HG03196 (cell line): ENCODE measurements around the gene APOBR.
"Not testable (repeated sequence)": the region's sequence is repeated elsewhere in the genome, so short reads cannot be mapped to it uniquely, and the experiment has no call there.

Source experiments
- ATAC-seq: cut with Tn5 transposase; IDR thresholded peaks from one replicate; pipeline ENCODE4 v1.9.1; 2021; ENCODE audit not compliant: unreplicated experiment

The APOBR gene

DNA sequence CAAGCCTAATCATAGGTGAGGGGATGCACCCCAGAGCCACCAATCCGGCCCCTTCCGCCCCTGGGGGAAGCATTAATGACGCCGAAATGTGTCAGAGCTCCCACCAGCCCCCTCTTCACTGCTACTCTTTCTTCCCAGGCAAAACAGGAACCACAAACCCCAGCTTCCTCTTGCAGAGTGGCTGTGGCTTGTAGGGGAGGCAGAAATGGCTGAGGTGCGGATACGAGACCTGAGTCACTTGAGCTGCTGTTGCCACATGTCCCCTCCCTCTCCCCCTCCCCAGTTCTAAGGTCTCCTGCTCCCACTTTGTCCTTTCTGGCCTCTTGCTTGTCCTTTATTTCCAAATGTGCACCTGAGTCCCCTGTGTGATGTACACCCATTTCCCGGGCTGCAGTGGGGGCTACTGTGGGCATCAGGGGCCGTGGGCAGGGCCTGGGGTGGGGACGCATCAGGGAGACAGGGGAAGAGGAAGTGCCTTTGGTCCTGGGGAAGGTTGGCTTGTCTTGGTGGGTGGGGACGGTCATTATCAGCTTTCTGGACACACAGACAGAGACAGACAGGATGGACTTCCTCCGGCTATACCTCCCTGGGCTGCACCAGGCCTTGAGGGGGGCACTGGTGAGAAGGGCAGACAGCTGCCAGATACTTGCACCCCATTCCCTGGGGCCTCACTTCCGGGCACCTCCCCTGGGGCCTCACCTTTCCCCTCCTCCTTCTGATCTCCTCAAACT, at the start of gene APOBR:
Gene APOBR (plus strand): TSS at position 523 of the 731 bp plus-strand sequence. CDS start 39 bp downstream, at position 562.
- ATAC-seq, result no peak

DNA sequence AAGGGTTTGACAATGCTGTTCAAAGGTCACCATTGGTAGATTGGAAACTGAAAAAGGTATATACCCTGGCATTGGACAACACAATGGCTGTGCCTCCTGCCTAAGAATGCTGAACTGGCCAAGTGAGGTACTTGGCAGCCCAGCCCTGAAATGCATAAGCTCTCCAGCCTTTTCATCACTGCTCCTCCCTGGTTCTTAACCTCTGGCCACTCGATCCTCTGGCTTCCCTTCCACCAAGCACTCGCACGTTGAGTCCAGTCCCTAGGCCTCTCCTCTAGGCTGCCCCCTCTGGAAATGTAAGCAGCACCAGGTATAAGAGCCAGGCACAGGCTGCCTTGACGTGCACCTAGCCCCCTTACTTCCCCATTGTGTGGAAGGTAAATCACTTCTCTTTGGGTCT, 48.1 kb upstream of the APOBR start:
- ATAC-seq, result not testable (repeated sequence)

- not testable (repeated sequence) for ATAC-seq
Measured at GRCh38 chr16:28447081-28447480, 47.4 kb upstream of the APOBR start.

DNA sequence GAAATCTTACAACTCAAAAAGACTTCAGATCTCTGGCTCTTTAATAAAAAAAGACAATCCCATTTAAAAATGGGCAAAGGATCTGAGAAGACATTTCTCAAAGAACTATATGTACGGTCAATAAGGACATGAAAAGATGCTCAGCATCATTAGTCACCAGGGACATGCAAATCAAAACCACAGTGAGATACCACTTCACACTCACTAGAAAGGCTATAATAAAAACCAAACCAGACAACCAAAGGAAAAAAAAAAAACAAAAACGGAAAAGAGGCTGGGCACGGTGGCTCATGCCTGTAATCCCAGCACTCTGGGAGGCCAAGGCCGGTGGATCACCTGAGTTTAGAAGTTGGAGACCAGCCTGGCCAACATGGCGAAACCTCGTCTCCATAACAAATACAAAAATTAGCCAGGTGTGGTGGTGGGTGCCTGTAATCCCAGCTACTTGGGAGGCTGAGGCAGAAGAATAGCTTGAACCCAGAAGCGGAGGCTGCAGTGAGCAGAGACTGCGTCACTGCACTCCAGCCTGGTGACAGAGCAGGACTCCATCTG, 20.7 kb upstream of the APOBR start:
- no peak for ATAC-seq

GRCh38 chr16:28475221-28475620, 19.2 kb upstream of the APOBR start:
- ATAC-seq, result no peak

DNA sequence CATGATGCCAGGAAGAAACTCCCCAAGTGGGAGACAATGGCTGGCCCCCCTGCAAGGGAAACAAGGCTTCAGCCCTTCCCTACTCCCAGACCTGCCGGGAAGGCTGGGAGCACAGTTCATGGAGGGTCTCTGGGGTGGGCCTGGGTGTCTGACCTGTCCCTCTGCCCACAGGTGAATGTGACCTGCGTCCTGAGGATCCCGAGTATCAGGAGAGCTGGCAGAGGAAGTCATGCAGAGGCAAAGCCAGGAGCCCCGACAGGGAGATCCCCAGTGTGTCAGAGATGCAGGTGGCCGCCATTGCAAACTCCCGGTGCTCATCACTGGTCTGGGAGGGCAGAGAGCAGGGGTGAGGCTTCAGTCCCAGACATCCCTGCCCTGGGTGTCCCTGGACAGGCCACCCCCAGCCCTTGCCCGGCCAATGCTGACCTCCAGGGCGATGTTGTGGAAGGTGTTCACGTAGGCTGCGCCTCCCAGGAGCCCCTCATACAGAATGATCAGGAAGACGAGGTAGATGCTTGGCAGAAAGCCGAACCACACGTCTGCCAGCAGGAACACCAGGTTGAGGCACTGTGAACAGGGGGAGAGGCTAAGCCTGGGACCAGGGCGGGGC, 17.0 kb upstream of the APOBR start:
- ATAC-seq, result no peak

- ATAC-seq, result no peak
Measured at GRCh38 chr16:28478506-28479180, 15.8 kb upstream of the APOBR start.

GRCh38 chr16:28482026-28482425, 12.4 kb upstream of the APOBR start:
- no peak for ATAC-seq

GRCh38 chr16:28483361-28483760, 11.1 kb upstream of the APOBR start:
- not testable (repeated sequence) for ATAC-seq

DNA sequence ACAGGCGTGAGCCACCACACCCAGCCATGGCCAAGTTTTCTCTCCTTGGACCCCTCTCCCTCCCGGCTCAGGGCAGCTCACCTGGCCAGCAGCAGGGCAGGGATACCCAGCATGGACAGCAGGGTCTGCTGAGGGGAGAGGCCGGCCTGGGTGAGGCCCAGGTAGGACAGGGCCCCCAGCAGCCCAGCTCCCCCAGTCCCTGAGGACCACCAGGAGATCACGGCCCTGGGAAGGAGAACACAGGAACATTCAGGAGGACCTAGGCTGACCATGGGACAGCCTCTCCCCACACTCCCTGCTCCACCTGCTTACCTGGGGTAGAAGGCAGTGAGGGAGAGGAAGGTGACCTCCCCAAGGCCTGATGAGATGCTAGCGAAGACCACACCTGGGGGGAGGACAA, 8.2 kb upstream of the APOBR start:
- no peak for ATAC-seq

- peak; percentile 12 for ATAC-seq
Measured at GRCh38 chr16:28491230-28491969, 3.0 kb upstream of the APOBR start.

DNA sequence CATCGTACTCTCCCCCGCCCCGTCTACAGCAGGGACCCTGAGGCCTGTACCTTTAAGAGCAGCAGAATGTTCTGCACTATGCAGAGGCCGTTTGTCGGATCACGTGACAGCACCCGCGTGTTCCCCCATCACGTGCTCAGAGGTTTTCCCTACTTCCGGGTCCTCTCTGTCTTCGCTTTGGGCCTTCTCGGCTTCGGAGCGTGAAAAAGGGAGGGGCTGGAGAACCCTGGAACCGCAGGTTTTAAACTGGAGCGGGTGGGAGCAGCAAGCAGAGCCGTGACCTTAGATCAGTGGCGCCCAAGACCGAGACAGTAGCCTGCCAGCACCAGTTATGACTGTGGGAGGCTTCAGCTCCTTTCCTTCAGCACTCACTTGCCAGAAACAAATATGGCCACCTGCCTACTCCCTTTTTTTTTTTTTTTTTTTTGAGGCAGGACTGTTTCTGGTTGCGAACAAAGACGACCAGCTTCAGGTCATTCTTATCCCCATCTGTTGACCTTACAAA, 2.4 kb upstream of the APOBR start, which contains the start of gene CLN3:
Gene CLN3 (minus strand): TSS at position 105 of the 505 bp plus-strand sequence. CDS start 315 bp downstream, outside the sequence.
- ATAC-seq, result peak; percentile 67

GRCh38 chr16:28492511-28492910, 1.9 kb upstream of the APOBR start:
- no peak for ATAC-seq

DNA sequence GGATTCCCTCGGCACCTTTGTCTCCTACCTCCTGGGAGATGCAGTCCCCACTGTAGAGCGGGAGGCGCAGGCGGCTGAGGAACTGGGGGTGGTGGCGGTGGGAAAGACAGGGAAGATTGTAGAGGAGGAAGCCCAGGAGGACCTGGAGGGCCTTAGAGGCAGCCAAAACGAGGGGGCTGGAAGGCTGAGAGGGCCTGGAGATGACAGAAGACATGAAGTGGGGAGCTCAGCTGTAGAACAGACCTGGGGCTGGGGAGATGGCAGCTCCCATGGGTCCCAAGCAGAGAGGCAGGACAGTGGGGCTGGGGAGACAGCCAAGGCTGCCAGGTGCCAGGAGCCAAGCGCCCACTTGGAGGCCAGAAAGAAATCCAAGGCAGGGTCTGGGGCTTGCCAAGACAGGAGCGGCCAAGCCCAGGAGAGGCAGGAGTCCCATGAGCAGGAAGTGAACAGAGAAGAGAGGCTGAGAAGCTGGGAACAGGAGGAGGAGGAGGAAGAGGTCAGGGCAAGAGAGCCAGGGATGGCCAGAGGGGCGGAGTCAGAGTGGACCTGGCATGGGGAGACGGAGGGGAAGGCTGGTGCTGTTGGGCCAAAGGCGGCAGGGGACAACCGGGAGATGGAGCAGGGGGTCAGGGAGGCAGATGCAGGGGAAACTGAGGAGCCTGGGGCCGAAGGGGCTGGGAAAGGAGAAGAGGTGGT, 803 bp downstream of the APOBR start:
- no peak for ATAC-seq

- no peak for ATAC-seq
Measured at GRCh38 chr16:28495795-28496749, 1.6 kb downstream of the APOBR start.

DNA sequence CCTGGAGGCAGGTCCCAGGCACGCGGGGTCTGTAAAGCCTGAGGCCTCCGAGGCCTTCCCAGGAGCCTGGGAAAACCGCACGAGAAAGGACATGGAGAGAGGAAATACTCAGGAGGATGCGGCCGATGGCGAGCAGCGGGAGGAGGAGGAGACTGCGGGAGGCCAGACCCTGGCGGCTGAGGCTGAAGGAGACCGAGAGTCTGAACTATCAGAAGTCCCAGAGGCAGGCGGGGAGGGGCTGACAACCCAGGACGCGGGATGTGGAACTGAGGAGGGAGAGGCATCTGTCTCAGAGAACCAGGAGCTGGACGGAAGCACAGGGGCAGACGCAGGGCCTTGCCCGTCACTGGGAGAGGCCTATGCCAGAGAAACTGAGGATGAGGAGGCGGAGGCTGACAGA, 2.4 kb downstream of the APOBR start:
- no peak for ATAC-seq

- ATAC-seq, result no peak
Measured at GRCh38 chr16:28497386-28497785, 2.9 kb downstream of the APOBR start.

- no peak for ATAC-seq
Measured at GRCh38 chr16:28497861-28498599, 3.6 kb downstream of the APOBR start.
